Stimulated activated CD4-positive, alpha-beta T cell treated with anti-CD3 and anti-CD28 coated beads, TNF-alpha, amount 100 ng/mL, for 1 hour (primary cell): ENCODE data around the gene SP100.
"Not testable (repeated sequence)": the region's sequence is repeated elsewhere in the genome, so short reads cannot be mapped to it uniquely, and the experiment has no call there.

Experiments used
- DNase-seq, 3 donors: peaks; one replicate each; pipeline ENCODE4 v3.0.0-alpha.2; 2020; ENCODE audit warnings: low read depth in 3 of 3, low spot score in 1 of 3

Gene SP100

DNA sequence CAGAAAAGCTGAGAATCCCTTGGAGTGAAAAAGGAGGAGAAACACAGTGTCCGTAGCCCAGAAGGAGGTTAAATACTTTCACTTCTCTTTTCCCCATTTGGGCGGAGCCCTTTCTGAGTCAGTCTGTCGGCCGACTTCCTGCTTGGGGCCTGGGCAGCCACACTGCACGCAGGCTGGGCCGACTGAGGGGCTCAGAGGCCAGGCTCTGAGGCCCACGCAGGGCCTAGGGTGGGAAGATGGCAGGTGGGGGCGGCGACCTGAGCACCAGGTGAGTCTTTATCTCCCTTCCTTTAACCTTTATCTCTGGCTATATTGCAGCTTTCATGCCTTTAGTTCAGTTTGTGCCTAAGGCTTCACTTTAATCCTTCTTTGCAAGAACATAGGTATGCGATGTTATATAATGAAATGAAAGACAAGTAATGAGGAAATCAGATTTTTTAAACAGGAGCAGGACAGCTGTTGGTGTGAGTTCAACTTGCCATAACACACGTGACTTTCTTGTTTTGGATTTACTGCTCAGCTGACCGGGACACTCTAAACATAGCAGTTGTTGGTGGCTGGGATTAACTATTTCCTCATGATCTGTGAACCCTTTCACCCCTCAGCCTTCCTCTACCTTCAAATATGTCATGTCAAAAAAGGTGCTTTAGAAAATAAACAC is at the start of gene SP100:
SP100 (plus strand) TSS at position 141 of the 661 bp plus-strand sequence; CDS start at position 237, 96 bp downstream.
- peak; percentile 42 to 57 (median 51) for DNase-seq

DNA sequence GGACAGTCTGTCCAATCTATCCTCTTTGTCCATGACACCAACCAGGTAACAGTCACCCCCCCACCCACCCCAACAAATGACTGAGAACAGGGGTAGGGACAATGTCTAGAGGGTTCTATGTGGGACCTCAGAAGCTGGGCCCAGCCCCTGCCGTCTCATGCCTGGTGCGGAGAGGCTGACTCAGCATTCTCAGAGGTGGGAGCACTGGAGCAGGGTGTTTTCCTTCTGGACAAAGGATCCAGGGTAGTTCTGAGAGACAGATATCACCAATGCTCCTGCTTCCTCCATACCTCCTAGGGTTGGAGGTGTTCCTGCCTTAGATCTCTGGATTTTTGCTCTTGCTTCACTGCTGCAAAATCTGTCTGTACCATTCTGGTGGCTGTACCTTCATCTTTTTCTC is 33.9 kb upstream of the SP100 start:
- no peak for DNase-seq

DNA sequence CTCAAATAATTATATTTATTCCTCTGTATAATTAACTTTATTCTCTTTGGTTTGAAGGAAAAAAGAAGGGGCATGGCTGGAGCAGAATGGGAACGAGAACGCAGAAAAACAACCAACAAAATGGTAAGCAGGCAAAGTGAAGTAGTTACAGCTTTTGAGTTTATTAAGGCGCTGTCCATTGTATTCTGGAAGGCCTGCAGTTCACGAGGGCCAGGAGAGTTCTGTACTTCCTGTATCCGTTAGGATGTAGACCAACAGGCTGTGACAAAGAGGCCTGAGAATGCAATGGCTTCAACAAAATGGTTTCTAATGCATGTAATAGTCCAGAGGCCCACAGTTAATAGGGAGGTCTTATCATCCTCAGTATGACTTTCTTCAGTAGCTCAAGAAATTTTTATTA is 32.5 kb upstream of the SP100 start:
- DNase-seq: no peak

DNA sequence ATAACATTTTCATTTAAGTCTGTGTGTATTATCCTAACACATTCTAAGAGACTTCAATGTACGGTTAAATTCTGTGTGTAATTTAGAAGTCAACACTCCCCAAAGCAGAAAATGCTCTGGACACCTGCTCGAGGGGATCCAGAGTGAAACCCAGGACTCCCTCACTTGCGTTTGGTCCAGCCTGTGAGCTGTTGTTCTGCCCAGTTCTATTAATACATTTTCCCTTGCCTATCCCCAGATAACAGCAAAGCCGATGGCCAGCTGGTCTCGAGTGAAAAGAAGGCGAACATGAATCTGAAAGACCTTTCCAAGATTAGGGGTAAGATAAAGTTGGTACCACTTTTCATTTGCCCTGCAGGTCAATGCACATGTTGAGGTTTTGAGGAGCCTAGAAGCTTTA is 31.0 kb upstream of the SP100 start:
- no peak for DNase-seq

DNA sequence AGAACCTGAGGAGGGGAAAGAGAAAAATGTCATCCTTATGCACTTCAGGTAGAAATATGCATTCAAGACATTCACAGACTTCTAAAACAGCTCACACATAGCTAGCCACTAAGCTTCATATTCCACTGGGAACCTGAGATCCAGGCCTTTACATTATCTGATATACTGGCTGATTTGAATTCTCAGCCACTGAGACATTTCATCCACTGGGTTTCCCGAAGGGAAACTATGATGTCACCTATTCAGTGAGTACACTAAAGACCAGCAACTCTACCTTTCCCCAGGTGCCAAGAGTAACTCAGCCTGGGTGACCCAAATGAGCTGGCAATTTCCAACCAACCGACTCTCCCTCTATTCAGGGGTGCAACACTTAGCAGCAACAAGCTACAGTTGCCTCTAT is 21.7 kb upstream of the SP100 start:
- no peak for DNase-seq

DNA sequence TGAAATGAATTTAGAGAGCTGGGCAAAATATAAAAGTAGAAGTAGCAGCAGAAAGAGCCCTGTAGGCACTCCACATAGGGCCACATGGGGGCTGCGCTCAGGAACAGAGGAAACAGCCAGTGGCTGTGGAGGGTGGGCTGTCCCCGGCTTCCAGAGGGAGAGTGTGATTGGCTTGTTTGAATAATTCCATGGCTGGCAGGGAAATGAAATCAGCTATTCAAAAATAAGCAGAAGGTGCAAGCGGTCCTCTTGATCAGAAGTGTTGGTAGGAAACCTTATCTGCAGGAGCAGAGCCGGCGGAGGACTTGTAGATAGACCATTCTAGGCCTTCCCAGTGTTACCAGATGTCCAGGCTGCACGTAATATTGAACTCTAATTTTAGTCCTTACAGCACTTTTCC is 17.3 kb upstream of the SP100 start:
- not testable (repeated sequence) for DNase-seq

DNA sequence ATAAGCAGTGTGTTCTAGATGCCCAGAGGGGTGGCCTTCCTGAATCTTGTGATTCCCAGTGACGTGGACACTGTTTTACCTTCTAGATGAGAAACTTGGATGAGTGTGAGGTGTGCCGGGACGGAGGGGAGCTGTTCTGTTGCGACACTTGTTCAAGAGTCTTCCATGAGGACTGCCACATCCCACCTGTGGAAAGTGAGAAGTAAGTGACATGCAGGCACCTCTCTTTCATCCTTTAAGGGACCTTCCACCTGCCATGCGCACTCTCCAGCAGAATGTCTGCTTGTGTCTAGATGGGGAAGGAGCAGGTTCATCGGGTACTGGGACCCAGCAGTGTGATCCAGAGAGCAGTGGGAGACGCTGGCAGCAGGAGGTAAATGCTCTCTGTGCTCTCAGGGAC is 16.0 kb upstream of the SP100 start:
- no peak for DNase-seq

DNA sequence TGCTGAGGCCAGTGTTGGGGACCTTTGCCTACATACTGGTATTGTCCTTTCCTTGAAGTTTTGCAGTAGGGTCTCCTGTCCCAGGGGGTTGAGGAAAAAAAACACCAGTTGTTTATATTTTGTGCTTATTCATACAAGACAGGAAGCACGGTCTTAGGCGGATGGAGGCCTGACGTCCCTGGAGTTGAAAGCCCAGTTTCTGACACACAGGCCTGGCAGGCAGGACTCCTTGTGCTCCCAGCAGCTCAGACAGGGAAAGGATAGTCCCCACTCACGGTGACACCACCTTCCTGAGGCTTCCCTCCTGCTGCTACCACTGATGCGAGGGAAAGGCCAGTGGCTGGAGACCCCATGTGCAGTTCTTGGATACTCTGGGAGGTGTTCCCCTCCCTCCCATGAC is 15.5 kb upstream of the SP100 start:
- DNase-seq: no peak

DNA sequence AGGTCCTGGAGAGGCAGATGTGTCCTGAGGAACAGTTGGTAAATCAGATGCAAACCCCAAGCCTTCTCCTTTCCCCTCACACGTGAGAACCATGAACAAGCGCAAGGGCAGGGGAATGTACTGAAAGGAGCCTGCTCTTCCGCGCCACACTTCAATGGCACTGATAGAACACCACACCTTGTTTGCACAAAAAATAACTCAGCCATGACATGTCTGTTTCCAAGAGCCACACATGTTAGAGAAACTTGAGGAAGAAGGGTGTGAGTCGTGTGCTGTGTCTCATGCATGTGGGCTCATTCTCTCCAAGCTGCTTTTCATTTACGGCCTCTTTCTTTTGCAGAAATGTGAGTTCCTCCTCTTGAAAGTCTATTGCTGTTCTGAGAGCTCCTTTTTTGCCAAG is 15.0 kb upstream of the SP100 start:
- DNase-seq: not testable (repeated sequence)

DNA sequence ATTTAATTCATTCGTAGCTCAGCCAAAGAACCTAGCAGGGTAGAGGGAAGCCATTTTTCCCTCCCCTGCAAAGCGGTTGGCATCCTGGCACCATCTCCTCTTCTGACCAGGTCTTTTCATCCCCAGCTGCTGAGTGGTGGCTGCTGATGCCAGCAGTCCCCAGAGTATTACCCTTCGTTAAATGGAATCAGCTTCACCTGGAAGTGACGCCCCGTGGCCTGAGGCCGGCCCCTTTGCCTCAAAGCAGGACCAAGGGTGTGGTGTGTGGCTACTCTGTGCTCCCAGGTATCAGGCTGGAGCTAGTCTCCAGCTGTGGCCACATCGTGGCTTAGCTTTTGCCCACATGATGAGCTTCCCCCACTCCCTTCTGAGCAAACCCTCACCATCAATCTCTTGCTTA is 12.3 kb upstream of the SP100 start:
- no peak for DNase-seq

DNA sequence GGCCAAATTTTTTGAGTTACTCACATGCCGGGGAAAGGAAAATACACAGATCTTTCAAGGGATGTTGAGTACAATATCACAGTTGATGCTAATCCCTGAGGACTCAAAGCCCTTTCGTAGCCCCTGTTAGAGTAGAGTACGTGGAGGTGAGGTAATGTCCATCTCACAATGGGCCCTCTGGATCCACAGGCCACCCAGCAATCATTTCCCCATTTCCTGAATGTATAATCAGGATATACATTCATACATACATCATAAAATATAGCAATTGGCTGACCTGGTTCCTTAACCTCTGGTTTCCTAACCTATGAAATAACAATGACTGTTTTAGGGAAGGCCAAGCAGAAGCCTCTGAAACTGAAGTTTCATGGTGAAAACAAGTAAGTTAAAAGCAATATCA is 10.2 kb upstream of the SP100 start:
- no peak for DNase-seq

DNA sequence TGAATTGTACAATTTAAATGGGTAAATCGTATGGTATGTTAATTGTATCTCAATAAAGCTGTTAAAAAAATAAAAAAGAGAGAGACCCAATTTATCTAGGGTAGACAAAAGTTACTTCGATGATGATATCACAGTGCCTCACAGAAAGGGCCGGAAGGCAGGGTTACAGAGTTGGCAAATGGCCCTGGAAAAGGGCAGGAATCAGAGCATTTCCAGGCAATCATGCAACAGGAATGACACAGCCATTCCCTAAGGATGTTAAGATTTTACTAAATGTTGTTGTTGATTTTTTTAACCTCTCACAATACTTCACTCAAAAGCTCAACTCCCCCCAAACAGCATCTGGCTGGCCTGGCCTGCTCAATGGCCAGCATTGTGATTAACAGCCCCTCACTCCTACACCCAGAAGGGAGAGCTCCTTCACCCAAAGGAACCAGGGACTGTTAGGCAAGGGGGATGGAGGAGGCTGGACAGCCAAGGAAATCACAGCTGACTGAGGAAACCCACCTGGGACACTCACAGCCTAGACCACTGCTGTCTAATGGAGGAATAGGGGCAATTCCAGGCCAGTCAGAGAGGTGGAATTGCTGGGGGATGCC is 7.7 kb upstream of the SP100 start:
- no peak for DNase-seq

DNA sequence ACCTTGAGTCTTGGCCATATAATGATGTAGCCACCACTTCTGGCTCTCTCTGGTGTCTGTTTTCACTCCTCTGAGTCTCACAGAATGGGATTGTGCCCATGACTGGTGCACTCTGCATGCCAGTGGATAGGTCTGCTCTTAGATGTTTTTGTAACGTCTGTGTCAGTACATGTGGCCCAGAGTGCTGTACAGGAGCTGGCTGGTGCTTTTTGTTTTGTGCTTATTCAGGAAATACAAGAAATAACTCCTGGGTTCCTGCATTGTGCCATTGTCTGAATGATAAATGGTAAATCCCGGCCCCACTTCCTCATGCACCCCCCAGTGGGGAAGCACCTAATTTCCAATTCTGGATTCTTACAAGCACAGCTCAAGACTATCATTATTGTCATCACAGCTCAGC is 6.7 kb upstream of the SP100 start:
- not testable (repeated sequence) for DNase-seq

DNA sequence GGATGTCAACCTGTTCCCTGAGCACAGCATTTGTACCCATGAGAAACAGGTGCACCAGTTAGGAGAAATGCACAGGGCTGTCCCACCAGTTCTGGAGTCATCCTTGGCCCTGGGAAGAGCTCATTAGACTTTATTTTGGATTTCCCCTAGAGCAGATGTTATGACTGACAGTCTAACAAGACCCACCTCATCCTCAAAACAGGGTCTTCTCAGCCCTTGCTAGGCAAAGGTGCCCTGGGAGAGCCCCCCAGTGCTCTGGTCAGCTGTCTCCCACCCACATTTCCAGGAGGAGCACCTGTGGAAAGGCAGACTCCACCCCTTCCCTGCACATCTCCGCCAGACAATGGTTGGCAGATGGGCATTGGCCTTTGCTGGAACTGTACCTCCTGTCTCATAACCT is 5.7 kb upstream of the SP100 start:
- no peak for DNase-seq

DNA sequence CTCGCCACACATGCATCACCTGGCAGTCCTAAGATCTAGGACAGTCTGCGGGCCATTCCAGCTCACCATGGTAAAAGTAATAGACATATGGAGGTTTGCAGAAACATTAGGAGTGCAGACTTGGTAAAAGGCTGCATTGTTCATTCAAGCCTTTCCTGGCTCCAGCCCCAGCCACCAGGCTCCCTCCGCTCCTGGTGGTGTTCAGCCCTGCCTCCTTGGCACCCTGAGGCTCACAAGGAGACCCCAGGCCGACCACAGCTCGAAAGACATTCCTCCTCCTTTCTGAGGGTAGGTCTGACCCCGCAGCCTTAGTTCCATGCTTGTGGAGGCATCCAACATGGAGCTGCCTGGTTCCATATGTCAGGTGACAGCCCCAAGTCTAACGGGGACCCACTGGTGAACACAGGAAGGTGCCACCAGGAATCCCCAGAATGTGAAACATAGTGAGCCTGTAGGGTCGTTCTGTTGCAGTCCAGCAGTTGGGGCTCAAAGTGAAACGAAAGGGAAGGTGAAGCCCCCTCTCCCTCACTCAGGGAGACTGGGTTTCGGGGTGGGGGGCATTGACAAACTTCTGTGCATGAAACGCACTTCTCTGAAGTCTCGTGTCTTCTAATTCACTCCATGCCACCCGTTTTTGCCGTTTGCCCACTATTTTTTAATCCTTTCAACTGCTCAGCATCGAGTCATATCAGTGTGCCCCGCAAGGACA is 5.0 kb upstream of the SP100 start:
- DNase-seq: no peak

DNA sequence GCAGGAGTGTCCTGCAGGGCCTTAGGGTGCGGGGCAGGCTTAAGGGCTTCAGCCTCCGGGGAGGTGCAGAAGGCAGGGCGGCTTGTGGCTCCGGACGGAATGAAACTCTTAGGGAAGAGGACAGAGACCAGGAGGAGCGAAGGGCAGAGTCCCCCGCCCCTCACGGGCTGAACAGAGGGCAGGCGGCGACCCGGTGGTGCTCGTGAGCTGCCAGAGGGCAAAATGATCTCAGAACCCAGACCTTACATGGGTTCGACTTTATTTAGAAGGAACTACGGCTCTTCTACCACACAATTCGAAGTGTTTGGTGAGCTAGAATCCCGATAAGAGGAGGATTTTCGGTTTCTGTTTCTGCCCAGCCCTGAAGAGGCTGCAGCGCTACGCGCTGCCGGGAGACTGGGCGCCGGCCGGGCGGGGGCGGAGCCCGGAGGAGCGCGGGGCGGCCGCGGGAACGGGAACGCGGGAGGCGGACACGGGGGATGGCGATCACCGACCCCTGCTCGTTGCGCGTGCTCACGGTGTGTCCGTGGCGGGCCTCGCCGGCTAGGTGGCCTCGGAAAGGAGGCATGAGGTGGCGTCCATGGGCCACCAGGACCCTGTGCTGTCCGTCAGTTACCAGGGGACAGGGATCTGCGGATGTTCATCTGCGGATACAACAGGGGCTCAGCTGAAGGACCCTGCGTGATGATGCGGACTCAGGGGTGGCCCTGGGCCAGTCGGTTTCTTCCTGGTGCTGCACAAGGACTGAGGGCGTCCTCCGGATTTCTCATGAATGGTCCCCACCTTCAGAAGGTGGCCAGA is 4.2 kb upstream of the SP100 start:
- DNase-seq: peak in 2 of 3 donors; percentile 28 to 38

DNA sequence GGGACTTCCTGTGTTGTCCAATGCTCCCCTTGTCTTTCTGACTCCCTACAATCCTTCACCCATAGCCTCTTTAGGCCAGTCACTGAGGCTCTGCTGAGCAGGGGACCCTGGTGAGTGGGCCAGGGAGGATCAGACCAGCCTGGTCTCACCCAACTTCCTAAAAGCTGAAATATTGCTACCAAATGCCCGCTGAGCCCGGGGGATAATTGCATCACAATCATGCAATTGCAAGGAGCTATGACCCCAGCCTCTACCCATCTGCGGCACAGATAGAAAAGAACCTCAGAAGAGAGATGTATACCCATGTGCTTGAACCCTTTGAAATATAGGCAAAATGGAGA is 3.7 kb upstream of the SP100 start:
- DNase-seq: no peak

DNA sequence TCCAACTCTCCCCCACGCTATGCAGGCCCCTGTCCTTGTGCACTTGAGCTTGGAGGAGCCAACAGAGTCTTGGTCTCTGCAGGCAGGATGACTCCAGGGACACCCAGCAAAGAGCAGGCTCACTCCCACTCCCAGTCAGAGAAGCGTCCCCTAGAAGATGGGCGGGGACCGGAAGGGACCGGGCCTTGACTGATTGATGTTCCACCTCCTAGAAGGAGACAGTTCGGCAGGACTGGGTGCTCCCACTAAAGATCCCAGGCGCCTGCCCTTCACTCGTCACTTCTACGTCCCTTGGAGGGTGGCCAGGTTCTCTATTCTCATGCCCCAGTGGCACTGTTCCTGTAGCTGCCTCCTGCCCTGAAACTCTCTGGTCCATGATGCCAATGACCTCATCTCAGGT is 3.2 kb upstream of the SP100 start:
- DNase-seq: no peak

DNA sequence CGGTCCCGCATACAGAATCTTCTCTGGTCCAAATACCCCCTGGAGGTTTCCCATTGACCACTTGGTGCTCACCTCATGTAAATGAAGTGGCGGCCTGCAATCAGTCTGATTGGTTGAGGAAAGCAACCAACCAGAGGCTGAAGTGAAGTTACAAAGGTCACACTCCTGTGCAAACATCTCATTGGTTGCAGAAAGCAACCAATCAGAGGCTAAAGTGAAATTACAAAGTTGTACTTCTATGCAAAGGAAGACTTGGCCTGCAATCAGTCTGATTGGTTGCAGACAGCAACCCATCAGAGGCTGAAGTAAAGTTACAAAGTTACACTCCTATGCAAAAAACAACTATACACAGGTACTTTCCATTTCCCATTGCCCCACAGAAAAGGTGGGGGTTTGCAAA is 2.5 kb upstream of the SP100 start:
- DNase-seq: no peak

DNA sequence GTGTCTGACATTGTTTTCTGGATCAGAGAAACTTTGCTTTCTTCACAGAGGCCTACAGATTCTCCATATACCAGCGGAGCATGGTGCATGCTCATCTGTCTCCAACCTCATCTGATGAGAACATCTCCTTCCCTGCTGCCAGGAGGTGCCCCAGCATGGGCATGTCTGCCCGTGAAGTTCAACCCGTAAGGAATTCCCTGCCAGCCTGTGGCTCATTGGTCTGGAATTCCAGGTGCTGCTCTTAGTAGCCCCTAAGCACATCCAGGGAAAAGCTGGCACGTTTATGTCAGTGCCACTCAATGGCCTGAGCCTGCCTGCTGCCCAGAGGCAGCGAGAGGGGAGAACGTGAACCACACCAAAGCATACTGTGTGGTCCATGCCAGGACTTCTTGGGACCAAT is 1.7 kb upstream of the SP100 start:
- no peak for DNase-seq

DNA sequence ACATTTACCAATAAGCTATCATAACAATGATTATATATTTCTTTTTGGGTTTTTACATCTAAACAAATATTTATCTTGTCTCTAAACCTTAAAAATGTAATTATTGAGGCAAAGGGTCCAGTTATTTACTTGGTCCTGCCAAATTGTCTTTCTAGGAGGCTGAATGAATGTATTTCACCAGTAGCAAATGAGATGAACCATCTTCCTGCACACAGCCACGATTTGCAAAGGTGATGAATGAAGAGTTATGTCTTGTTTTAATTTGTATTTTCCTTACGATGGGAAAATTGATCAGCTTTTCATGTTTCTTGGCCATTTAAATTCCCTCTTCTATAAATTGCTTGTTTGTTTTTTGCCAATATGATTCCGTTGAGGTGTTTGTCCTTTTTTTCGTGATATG is 1.4 kb downstream of the SP100 start:
- DNase-seq: no peak
